HG03571 (cell line): ENCODE measurements around the gene PCNX1.
"Not testable (repeated sequence)": the region's sequence is repeated elsewhere in the genome, so short reads cannot be mapped to it uniquely, and the experiment has no call there.

ENCODE experiments used
- ATAC-seq: cut with Tn5 transposase; IDR thresholded peaks from one replicate; pipeline ENCODE4 v1.9.1; 2021; ENCODE audit not compliant: unreplicated experiment

The PCNX1 gene

DNA sequence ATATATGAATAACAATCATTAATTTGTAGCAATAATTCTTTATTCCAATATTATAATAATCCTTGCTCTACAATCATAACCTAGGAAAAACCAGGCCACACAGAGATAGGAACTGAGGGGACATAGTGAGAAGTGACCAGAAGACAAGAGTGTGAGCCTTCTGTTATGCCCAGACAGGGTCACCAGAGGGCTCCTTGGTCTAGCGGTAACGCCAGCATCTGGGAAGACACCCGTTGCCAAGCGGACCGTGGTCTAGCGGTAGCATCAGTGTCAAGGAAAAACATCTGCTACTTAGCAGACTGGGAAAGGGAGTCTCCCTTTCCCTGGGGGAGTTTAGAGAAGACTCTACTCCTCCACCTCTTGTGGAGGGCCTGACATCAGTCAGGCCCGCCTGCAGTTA, 240.1 kb downstream of the PCNX1 start:
- not testable (repeated sequence) for ATAC-seq

- no peak for ATAC-seq
These were observed 241.4 kb downstream of the PCNX1 start for GRCh38 chr14:71148627-71149026.

- no peak for ATAC-seq
These were observed 243.5 kb downstream of the PCNX1 start for GRCh38 chr14:71150737-71151136.

DNA sequence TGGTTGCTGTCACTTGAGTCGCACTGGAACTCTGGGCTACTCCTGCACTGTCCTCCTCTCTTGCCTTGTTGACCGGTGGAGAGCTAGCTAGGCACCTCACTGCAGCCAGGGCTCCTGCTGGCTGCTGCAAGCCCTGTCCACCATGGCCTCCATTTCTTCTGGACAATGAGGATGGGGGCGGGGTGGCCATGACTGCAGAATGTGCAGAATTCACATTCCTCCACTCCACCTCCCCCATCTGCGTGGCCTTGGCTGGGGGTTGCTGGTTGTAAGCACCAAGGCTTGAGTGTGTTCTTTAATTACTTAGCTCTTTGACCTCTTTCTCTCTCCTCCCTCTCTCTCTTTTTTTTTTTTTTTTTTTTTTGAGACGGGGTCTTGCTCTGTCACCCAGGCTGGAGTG, 248.5 kb downstream of the PCNX1 start:
- ATAC-seq: no peak

DNA sequence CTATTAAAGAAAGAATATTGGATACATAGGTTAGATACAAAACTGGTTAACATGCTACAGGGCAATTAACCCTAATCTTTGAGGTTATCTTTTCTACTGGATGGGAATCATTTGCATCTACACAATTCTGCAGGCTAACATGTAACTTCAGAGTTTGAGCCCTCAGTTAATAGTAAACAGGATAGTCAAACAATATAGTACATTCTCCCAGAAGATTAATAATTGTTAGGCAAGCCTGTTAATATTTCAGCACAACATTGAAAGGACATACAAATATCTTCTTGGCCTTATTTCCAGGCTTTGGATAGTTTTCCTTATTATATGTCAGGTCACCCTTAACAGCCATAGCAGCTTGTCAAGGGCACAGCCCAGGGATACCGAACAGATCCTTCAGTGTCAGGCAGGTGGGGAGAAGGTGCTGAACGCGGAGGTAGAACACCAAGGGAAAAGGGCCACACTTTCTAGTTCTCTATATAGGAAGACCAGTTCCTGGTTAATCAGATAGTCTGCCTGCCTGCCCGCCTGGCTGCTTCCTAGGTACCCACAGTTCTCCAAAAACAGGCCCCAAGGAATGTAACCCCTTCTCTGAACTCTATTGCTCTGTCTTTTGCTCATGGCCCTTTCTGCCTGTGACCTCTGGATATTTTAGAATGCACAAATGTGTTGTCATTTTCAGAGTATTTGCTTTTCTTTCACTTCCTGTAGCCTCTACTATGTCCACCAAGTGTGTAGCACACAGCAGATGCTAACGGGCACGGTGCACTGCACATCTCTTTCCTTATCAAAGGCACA, 256.0 kb downstream of the PCNX1 start:
- ATAC-seq: no peak

- ATAC-seq: no peak
These were observed 256.8 kb downstream of the PCNX1 start for GRCh38 chr14:71163842-71164629.
